Hematopoietic multipotent progenitor cell treated with erythropoietin and hydrocortisone succinate and interleukin-3 and kit ligand, for 8 days (in vitro differentiated cells): ENCODE measurements around the gene OTUD3.
"Not testable (repeated sequence)": the region's sequence is repeated elsewhere in the genome, so short reads cannot be mapped to it uniquely, and the experiment has no call there.

Source experiments
- DNase-seq: peaks from one replicate; pipeline ENCODE4 v3.0.0-alpha.2; 2015

Gene OTUD3

DNA sequence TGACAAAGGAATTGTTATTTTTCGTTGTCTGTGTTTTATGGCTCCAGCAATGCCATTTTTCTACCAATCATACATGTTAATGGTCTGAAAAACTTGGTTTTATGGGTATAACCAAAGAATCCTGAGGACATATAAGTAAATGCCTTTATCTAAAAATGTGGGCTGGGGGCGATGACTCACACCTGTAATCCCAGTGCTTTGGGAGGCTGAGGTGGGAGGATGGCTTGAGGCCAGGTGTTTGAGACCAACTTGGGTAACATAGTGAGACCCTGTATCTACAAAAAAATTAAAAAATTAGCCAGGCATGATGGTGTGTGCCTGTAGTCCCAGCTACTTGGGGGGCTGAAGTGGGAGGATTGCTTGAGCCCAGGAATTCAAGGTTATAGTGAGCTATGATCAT lies 12.7 kb upstream of the OTUD3 start:
- DNase-seq: not testable (repeated sequence)

DNA sequence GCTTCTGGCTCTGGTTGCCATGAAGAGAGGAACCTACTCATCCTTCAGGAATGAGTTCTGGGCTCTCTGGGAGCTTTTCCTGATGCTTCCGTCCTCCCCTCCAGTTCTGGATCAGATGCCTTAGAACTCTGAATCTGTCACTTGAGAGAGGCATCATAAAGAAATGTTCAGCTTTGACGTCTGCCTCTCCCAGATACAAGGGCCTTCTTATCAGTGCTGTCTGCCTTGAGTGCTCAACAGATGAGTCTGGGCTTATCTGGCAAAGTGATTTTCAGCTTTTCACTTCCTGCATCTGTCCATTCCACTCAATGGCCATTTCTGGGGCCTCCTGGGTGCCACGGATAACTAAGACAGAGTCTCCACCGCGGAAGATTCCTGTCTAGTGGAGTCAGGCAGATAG lies 12.3 kb upstream of the OTUD3 start:
- DNase-seq: peak; percentile 84

DNA sequence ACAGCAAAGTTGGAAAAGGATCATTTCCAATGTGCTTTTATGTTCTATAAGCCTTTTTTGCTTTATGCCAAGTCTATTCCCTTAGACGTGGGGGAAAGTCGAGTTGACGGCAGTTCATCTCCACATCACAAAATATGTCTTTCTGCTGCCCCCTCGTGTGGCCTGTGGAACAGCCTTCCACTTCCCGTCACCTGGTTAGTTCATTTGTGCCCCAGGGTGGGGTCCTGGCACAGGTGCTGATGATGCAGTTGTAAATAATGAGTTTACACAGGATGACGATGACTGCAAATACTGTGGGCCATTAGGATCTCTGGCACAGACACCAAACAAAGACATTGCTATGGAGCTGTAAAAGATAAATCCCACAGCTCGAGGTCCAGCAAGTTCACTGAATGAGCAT lies 10.0 kb upstream of the OTUD3 start:
- no peak for DNase-seq

DNA sequence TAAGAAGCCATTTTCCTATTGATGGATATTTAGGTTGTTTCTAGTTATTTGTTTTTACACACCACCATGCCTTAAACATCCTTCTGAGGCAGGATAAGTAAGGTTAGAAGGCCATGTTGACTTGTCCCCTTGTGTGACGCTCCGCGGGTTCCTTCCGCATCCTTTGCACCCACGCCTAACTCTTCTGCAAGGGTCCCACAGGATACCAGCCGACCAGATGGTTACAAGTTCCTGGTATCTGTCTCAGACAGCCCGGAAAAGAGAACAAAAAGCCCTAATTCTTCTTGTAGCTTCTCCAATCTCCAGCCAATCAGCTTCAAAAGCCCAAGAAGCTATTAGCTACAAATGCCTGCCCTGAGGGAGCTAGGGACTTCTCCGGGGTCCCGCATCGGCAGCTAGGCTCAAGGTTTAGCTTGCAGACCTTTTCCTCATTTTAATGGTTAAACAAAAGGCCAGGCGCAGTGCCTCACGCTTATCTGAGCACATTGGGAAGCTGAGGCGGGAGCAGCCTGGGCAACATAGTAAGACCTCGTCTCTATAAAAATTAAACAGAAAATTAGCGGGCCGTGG lies 4.9 kb upstream of the OTUD3 start:
- no peak for DNase-seq

DNA sequence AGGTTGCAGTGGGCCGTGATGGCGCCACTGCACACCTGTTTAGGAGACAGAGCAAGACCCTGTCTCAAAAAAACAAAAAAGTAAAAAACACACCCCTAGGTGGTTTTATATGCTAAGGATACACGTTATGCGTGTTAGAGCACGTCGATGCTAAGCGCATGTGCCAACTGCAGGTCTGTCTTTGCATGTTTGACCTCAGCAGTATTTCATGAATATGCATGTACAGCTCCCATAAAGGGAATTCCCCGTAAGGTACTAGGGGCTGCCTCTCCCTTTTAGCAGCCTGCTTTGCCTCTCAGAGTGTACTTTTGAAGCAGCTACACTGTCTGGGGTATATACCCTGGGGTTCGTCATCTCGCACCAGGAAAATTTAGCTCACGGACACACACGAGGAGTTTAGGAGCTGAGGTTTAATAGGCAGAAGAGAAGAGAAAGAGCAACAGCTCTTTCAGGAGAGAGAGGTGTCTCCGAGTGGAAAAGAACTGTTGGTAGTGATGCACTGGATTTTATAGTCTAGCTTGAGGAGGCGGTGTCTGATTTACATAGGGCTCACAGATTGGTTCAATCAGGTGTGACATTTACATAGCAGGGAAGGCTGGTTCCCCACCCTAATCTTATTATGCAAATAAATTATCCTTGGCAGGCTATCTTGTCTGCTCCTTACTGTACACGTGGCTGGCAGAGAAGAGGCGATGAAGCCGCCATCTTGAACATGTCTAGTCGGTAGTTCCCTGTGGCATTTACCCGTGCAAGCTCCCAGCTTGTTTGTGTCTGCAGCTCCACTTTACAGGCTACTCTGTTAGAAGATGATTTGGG lies 4.2 kb upstream of the OTUD3 start:
- DNase-seq: peak; percentile 34

DNA sequence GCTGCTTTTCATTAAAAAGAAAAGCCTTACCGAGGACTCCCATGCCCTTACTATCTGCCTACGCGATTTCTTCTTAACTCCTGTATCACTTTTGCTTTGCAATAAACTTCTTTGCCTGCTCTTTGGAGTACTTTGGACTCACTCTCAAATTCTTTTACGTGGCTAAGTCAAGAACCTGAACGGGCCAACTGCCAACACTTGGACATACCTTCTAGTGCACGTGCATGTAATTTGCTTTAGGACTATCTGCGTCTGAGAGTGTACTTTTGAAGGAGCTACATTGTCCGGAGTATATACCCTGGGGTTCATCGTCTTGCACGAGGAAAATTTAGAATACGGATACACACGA lies 3.6 kb upstream of the OTUD3 start:
- DNase-seq: no peak

DNA sequence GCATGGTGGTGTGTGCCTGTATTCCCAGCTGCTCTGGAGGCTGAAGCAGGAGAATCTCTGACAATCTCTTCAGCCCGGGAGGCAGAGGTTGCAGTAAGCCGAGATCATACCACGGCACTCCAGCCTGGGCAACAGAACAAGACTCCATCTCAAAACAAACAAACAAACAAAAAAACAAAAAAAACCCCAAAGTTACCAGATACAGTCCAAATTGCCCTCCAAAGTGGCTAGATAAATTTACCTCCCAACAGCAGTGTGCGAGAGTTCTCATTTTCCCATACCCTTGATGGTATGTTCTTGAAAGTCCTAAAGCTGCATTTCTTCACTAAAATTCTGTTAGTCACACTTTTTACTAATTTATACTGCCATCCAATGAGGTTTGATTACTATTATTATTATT lies 3.0 kb upstream of the OTUD3 start:
- no peak for DNase-seq

DNA sequence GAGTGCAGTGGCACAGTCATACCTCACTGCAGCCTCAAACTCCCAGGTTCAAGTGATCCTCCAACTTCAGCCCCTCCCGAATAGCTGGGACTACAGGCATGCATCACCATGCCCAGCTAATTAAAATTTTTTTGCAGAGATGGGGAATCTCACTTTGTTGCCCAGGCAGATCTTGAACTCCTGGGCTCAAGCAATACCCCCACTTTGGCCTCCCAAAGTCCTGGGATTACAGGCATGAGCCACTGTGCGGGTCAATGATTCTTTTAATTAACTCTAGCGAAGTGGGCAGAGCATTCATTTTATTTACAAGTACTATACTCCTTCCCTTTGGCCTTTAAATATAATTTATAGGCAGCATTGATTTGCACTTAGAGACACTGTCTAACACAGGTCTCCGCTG lies 2.5 kb upstream of the OTUD3 start:
- DNase-seq: no peak

DNA sequence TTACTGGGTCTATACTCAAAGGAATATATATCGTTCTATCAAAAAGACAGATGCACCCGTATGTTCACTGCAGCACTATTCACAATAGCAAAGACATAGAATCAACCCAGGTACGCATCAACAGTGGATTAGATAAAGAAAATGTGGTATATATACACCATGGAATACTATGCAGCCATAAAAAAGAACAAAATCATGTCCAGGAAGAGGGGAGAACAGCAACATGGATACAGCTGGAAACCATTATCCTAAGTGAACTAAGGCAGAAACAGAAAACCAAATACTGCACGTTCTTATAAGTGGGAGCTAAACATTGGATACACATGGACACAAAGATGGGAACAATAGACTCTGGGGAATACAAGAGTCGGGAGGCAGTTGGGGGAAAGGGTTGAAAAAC lies 1.4 kb upstream of the OTUD3 start:
- not testable (repeated sequence) for DNase-seq

DNA sequence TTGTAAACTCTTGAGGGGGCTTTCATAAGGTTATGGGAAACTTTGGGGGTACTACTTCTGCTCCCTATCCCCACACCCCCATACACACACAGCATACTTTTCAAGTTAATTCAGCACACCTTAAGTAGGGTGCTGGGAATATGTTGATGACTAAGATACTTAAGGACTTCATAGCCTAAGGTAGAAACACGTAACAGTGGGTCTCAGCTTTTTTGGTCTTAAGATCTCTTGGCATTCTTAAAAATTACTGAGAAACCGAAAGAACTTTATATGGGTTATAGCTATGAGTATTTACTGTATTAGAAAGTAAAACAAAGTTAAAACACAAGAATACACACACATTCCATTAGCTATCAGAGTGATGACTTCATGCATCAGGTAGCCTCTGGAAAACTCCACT lies 2.1 kb downstream of the OTUD3 start:
- no peak for DNase-seq

DNA sequence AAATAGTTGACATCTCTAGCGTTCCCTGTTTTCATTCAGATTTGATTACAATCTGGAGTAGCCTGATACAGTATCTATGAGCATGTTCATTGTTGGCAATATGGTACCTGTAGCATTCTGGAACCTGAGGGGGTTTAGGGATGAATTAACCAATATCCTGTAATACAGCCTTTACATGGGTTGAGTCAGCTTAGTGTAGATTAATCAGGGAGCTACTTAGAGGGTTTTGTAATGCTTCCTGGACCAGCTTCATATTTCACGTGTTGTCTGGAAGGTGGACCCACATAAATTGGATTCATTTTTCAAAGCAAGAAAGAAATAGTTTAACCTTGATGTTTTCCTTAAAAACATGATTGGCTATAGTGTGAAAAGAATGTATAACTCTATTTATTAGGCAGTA lies 3.6 kb downstream of the OTUD3 start:
- DNase-seq: no peak

DNA sequence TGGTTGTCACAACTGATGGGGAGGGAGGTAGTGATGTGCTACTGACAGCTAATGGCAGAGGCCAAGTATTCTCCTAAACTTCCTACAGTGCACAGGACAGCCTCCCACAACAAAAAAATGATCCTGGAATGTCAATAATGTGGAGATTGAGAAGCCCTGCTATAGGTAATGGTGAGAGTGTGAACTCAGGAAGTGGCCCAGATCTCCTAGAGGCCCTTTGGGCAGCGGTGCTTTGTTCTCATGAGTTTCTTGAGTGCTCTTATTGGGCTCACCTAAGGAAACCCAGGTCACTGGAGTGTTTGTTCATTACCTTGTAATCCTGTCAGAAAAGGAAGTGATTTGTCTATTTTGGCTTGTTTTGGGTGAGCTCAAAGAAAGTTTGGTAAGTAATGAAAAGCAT lies 5.9 kb downstream of the OTUD3 start:
- DNase-seq: no peak

DNA sequence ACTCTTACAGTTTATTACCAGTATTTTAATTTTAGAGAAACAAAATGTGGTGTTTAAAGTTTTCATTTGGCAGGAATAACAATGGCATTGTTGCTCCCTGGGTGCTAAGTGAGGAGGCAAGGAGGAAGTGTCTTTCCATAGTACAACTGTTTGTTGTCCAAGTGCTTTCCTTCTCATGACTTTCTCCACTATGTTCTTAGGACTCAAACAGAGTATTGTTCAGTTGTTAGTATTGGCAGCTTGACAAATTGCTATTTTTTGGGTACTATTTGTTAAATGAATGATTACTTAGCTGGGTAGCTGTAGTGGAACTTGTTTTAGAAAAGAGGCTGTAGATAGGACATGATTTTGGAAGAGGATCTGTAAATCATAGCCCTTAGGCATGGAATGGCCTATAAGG lies 7.5 kb downstream of the OTUD3 start:
- no peak for DNase-seq

DNA sequence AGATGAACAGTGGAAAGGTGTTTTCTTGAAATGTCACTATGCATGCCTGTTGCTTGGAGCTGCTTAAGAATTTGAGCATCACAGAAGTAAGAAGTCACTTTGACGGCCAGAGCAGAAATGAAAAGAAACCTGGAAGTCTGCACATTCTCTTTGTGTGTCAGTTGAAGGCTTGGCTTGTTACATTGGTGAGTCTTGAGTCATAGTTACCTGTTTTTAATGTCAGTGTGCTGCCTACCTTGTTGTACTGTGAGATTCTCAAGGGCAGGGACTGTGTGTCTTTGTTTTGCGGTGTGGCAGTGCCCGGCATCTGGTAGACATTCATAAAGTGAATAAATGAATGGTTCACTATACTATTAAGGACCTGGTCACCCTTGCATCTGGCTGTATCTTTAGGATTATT lies 9.9 kb downstream of the OTUD3 start:
- DNase-seq: no peak

DNA sequence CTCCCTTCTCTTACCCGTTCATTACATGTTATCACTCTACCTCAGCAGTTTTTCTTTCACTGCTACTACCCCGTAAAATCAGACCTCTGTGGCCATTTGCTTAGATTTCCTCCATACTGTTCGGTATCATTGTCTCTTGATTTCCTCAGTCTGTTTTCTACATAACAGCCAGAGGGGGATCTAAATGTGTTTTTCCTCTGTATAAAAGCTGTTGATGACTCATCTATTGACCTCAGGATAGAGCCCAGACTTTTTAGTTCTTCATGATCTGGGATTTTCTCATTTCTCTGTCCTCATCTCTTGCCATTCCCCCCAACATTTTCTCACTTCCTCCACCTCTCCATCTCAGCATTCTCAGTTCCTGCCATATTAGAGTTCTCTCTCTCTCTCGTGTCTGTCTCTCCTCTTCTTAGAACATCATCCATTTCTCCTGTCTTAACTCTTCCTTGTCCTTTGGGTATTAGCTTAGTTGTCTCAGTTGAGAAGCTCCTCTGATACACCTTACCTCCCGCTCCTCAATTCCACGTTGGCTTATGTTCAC lies 10.5 kb downstream of the OTUD3 start:
- DNase-seq: no peak

DNA sequence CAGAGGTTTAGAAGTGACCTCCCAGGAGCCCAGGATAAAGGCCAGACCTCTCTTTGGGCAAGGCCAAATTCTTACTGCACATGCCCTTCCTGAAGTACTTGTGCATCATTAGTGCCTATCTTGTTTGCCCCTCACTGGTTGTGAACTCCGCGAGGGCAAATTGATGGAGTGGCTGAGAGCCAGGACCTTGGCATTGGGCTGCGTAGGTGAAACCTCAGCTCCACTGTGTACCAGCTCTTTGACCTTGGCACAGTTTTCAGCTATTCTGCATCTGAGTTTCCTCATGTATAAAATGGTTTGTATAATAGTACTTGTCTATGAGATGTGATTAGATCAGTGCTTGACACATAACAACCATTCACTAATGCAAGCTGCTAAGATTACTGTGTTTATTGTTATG lies 11.5 kb downstream of the OTUD3 start:
- no peak for DNase-seq

DNA sequence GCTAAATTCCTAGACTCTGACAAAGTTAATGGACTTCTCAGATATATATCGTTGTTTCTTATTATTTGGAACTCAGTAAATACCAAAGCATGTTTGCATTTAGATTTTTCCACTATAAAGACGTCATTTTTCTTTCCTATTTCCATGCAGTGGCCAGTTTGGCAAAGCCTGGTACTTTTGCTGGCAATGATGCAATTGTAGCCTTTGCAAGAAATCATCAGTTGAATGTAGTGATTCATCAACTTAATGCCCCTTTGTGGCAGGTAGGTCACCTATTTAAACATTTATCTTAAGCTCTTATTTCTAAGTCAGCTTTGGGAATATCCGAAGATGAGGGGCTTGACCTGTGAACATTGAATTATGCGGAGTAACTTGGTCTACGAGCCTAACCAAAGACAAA lies 12.0 kb downstream of the OTUD3 start:
- DNase-seq: no peak

DNA sequence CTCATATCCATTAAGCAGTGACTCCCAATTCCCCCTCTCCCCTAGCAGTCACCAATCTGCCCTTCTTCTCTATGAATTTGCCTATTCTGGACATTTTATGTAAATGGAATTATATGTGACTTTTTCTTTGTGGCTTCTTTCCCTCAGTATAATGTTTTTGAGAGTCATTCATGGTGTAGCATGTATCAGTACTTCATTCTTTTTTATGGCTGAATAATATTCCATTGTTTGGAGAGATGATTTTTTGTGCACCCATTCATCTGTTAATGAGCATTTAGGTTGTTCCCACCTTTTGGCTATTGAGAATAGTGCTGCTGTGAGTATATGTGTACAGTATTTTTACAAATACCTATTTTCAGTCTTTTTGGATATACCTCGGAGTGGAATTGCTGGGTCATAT lies 19.5 kb downstream of the OTUD3 start:
- DNase-seq: no peak

DNA sequence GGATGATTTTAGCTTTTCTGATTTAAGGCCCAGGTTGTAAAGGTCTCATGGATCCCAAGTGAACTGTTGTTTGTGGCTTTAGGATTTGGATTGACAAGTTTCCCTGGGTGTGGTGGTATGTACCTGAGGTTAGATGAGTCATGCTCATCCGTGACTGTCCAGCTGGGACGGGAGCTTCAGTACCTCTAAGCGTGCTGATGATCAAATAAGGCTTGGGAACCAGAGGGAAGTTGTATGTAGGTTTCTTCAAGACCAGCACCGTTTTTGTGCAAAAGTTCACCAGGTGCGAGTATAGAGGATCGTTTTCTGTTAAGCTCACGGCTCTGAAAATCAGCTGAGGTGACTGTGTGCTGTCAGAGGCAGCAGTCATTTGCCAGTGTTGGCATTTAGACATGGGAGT lies 21.4 kb downstream of the OTUD3 start:
- DNase-seq: no peak

DNA sequence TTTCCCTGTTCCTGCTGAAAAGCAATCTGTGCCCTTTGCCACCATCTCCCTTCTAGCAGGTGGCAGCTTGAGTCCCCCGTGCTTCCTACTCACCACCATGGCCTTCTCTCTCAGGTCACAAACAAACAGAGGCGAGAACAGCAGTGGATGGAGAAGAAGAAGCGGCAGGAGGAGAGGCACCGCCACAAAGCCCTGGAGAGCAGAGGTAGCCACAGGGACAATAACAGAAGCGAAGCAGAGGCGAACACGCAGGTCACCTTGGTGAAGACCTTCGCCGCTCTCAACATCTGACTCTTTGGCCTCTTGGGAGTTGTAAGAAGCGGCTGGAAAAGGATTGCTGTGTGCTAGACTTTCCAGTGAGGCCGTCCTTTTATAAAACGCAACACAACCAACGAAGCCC lies 25.3 kb downstream of the OTUD3 start:
- DNase-seq: no peak

DNA sequence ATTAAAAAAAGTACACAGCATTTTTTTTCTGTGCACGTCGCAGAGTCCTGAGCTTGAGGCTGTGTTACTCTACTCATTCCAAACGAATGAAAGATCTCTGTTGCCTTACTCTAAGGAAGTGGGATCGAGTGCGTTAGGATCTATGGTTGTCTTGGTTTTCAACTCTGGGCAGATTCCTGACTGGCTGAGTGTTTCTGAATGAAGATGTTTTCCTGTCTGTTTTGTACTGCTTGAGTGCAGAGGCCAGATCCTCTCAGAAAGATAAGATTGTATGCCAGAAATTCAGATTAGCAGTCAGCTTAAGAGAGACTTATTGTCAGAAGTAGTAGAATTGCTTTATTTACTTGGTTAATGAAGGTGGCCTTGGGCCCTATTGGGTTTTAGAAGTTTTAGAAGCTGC lies 27.2 kb downstream of the OTUD3 start:
- DNase-seq: no peak

DNA sequence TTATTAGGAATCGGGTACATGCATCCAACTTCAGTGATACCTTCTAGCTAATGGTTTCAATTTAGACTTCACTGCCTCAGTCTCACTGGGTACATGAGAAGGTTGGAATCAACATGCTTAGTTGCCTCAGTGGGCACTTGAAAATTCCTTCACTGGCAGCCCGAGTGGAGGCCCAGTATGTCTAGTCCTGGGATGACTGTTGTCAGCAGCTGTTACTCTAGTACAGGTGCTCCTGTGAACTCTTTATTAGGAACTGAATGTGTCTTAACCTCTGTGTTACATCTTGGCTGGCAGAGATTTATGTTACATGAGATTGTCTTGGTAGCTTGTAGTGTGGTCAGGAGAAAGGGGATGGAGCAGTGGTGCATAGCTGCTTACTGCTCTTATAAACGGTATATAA lies 27.8 kb downstream of the OTUD3 start:
- DNase-seq: no peak

DNA sequence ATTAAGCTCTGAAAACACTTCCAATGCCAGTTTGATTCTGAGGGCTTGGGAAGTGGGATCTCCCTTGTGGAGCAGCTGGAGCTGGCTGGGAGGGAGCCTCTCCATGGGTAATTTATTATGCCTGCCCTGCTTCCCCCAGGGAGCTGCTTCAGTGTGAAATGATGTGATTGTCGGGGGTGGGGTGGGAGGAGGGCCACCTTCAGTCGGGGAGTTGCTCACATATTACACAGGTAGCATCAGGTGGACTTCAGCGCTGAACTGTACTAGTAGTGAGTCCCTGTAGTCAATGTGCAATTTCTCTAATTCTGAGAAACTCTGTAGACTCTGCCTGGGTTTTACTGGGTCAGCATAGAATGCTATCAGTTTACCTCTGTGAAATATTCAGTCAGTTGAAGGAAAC lies 28.5 kb downstream of the OTUD3 start:
- no peak for DNase-seq

DNA sequence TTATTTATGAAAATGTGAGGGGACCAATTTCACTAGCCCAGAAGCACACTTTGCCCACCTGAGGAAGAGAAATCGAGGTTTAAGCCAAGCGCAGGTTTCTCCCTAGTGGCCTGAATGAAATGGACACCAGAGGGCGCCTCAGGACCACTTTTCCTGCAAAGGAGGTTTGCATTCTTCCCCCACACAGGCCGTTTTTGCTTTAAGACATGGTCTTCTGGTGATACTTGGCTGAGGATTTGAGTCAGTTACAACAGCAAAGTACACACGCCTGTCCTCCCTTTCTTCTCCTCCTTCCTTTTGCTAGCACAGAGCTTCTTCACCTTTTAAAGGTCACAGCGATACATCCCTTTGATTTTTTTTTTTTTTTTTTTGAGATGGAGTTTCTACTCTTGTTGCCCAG lies 35.9 kb downstream of the OTUD3 start:
- peak; percentile 76 for DNase-seq

DNA sequence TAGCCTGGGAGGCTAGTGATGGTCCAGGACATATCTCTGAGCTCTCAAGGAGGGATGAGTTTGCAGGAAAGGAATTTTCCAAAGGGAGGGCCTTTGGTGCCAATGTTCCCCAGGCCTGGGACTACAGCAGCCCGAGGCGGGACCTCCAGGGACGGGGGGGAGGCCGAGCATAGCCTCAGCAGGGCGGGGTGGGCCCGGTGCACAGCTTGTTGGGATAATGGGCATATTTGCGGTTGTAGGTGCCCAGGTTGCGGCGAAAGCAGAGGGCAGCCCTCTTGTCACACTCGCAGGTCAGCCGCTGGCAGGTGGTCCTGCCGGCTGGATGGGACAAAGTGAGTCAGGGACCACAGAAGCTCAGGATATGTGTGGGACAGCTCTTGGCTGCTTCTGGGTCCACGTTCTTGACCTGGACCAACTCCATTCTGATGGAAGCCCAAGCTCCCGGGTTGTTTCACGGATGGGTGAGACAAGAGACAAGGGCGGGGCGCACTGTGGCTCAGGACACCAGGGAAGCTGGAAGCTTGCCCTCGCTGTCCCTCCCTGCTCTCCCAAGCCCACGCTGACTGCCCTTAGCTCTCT lies 38.0 kb downstream of the OTUD3 start:
- no peak for DNase-seq
